Measurements from ENCODE around the gene CACNA2D3. TPM values are rescaled to one million over a fixed set of nuclear protein-coding genes. Genes with fewer than 3 reads are reported as not detected.

The CACNA2D3 gene
- polyA plus RNA-seq, 1 donor: 0.97 TPM

DNA sequence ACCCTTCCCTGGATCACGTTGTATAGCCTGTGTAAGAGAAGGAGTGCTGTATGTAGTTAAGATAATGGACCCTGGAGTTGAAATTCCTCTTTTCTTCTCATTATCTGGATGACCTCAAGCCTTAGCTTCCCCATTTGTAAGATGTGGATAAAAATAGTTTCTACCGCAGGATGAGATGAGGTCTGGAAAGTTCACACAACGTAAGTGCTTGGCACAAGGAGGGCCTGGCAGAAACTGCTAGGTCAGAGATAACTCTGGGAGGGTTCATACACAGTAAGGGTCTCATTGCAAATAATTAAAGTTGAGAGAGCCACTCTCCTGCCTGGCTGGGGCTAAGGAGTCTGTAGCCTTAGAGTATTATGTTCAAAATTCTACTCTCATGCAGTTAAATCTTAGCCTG, 591.1 kb downstream of the CACNA2D3 start:
- H3K4me1 ChIP-seq (ENCODE audit: control insufficient read depth, insufficient read depth, low read length): no peaks in the 10 kb centered on the region
- H3K4me3 ChIP-seq (ENCODE audit: low read length): no peak overlapping the region
- H3K9me3 ChIP-seq (ENCODE audit: control insufficient read depth, low read depth, low read length): no peaks in the 10 kb centered on the region
- no peaks in the 10 kb centered on the region for H3K36me3 ChIP-seq (ENCODE audit: control insufficient read depth, insufficient read depth, low read length)
- no peak for DNase-seq
- 74% methylated on average over 3 of the region's 3 CpGs for WGBS (ENCODE audit: insufficient coverage, low lambda C conversion rate)
- H3K27ac ChIP-seq (ENCODE audit: low read length): no peak overlapping the region
- H3K27me3 ChIP-seq (ENCODE audit: control insufficient read depth, insufficient read depth, low read length): no peaks in the 10 kb centered on the region

DNA sequence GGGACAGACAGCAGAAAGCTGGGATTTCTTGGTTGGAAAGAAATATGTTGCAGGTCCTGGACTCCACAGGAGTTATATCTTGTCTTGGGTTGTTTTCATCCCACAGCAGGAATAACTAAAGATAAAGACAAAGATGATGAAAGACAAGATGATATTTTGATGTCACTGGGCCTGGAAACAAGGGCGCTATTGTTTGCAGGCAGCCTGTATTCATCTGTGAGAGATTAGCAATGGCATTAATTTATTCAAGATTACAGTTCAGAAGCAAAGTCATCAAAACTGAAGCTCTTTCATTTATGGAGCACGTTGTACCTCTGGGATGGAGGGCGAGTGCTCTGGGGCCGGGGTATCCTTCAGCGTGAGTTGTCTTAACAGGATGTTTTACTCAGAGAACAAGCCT, 591.7 kb downstream of the CACNA2D3 start:
- no peak for DNase-seq
- H3K27me3 ChIP-seq (ENCODE audit: control insufficient read depth, insufficient read depth, low read length): no peaks in the 10 kb centered on the region
- H3K9me3 ChIP-seq (ENCODE audit: control insufficient read depth, low read depth, low read length): no peaks in the 10 kb centered on the region
- H3K27ac ChIP-seq (ENCODE audit: low read length): no peak overlapping the region
- no CpG with 5 or more reads among the region's 5 CpGs for WGBS (ENCODE audit: insufficient coverage, low lambda C conversion rate)
- H3K36me3 ChIP-seq (ENCODE audit: control insufficient read depth, insufficient read depth, low read length): no peaks in the 10 kb centered on the region
- no peaks in the 10 kb centered on the region for H3K4me1 ChIP-seq (ENCODE audit: control insufficient read depth, insufficient read depth, low read length)
- no peak overlapping the region for H3K4me3 ChIP-seq (ENCODE audit: low read length)

DNA sequence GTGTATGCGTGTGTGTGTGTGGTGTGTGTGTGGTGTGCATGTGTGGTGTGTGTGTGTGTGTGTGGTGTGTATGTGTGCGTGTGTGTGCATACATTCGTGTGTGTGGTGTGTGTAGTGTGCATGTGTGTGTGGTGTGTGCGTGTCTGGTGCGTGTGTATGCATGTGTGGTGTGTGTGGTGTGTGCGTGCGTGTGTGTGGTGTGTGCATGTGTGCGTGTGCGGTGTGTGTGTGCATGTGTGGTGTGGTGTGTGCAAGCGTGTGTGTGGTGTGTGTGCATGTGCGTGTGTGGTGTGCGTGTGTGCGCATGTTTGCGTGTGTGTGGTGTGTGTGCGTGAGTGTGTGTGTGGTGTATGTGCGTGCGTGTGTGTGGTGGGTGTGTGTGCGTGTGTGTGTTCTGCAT, 595.2 kb downstream of the CACNA2D3 start:
- no peak overlapping the region for H3K27ac ChIP-seq (ENCODE audit: low read length)
- H3K4me1 ChIP-seq (ENCODE audit: control insufficient read depth, insufficient read depth, low read length): no peaks in the 10 kb centered on the region
- H3K4me3 ChIP-seq (ENCODE audit: low read length): no peak overlapping the region
- no peak for DNase-seq
- no peaks in the 10 kb centered on the region for H3K9me3 ChIP-seq (ENCODE audit: control insufficient read depth, low read depth, low read length)
- WGBS (ENCODE audit: insufficient coverage, low lambda C conversion rate): no CpG with 5 or more reads among the region's 18 CpGs
- no peaks in the 10 kb centered on the region for H3K36me3 ChIP-seq (ENCODE audit: control insufficient read depth, insufficient read depth, low read length)
- no peaks in the 10 kb centered on the region for H3K27me3 ChIP-seq (ENCODE audit: control insufficient read depth, insufficient read depth, low read length)

DNA sequence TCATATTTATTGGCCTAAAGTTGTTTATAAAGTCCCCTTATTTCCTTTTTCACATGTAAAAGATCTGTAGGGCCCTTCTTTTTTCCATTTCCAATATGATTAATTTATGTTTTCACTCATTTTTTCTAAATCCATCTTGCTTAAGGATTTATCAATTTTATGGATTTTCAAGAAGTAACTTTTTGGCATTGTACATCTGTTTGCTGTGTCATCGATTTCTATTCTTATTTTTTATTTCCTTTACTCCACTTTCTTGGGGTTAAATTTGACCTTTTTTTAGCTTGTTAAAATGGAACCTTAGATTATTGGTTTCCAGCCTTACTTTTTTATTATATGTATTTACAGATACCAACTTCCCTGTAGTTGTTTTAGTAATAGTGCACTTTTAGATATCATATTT, 597.6 kb downstream of the CACNA2D3 start:
- no peaks in the 10 kb centered on the region for H3K36me3 ChIP-seq (ENCODE audit: control insufficient read depth, insufficient read depth, low read length)
- H3K27me3 ChIP-seq (ENCODE audit: control insufficient read depth, insufficient read depth, low read length): no peaks in the 10 kb centered on the region
- DNase-seq: no peak
- H3K4me1 ChIP-seq (ENCODE audit: control insufficient read depth, insufficient read depth, low read length): no peaks in the 10 kb centered on the region
- no peaks in the 10 kb centered on the region for H3K9me3 ChIP-seq (ENCODE audit: control insufficient read depth, low read depth, low read length)
- no peak overlapping the region for H3K27ac ChIP-seq (ENCODE audit: low read length)
- no peak overlapping the region for H3K4me3 ChIP-seq (ENCODE audit: low read length)
- no CpG with 5 or more reads among the region's 1 CpG for WGBS (ENCODE audit: insufficient coverage, low lambda C conversion rate)

DNA sequence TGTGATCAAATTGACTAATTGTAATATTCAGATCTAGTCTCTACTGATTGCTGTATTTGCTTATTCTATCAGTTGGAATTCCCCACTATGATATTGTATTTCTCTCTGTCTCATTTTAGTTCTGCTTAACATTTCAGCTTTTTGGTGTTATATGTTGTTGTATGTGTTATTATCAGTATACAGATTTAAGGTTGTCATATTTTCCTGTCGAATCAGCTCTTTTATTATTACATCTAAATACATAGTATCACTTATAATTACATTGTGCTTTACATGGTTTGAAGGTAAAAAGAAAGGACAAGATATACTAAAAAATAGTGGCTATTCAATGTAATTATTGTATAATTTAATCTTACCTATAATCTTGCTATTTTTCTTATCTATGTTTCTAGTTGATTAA, 598.3 kb downstream of the CACNA2D3 start:
- Histone ChIP-seq H3K36me3 (ENCODE audit: control insufficient read depth, insufficient read depth, low read length) (no peaks in the 10 kb centered on the region), H3K4me3 (ENCODE audit: low read length) (no peak overlapping the region), H3K27ac (ENCODE audit: low read length) (no peak overlapping the region), H3K27me3 (ENCODE audit: control insufficient read depth, insufficient read depth, low read length) (no peaks in the 10 kb centered on the region), H3K9me3 (ENCODE audit: control insufficient read depth, low read depth, low read length) (no peaks in the 10 kb centered on the region), H3K4me1 (ENCODE audit: control insufficient read depth, insufficient read depth, low read length) (no peaks in the 10 kb centered on the region)
- 67% methylated on average over 1 of the region's 1 CpG for WGBS (ENCODE audit: insufficient coverage, low lambda C conversion rate)
- no peak for DNase-seq

DNA sequence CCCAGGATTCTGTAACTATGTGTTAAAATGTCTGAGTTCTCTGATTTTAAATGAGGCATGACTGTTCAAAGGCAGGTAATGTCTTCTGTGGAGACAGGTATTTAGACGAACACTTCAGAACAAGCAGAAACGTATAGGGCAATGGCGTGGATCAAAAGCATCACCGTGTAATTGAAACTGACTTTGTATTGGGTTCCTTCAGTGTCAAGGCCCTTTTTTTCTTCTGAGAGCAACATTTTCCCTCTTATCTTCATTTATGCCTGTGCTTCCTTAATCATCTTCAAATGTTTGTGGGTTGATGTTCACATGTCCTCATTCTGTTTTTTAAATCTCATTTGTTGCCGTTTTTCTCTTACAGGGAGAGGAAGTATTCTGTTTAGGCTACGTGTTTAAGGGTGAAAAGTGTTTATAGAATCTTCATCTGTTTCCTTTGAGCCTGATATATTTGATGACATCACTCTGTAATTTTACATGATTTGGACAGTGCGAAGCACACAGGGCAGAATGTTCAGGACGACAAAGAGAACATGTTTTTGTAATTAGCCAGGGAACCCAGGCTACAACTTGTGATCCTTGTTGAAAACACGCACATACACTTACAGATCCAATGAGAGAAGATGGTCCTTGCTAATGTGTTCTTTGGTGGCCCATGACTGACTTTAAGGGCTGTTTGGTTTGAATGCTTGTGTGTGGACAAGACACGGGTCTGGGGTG, 609.5 kb downstream of the CACNA2D3 start:
- Histone ChIP-seq H3K4me1 (ENCODE audit: control insufficient read depth, insufficient read depth, low read length) (no peaks in the 10 kb centered on the region), H3K27me3 (ENCODE audit: control insufficient read depth, insufficient read depth, low read length) (no peaks in the 10 kb centered on the region), H3K4me3 (ENCODE audit: low read length) (no peak overlapping the region), H3K36me3 (ENCODE audit: control insufficient read depth, insufficient read depth, low read length) (no peaks in the 10 kb centered on the region), H3K27ac (ENCODE audit: low read length) (no peak overlapping the region), H3K9me3 (ENCODE audit: control insufficient read depth, low read depth, low read length) (no peaks in the 10 kb centered on the region)
- no peak for DNase-seq
- WGBS (ENCODE audit: insufficient coverage, low lambda C conversion rate): 100% methylated on average over 1 of the region's 10 CpGs

DNA sequence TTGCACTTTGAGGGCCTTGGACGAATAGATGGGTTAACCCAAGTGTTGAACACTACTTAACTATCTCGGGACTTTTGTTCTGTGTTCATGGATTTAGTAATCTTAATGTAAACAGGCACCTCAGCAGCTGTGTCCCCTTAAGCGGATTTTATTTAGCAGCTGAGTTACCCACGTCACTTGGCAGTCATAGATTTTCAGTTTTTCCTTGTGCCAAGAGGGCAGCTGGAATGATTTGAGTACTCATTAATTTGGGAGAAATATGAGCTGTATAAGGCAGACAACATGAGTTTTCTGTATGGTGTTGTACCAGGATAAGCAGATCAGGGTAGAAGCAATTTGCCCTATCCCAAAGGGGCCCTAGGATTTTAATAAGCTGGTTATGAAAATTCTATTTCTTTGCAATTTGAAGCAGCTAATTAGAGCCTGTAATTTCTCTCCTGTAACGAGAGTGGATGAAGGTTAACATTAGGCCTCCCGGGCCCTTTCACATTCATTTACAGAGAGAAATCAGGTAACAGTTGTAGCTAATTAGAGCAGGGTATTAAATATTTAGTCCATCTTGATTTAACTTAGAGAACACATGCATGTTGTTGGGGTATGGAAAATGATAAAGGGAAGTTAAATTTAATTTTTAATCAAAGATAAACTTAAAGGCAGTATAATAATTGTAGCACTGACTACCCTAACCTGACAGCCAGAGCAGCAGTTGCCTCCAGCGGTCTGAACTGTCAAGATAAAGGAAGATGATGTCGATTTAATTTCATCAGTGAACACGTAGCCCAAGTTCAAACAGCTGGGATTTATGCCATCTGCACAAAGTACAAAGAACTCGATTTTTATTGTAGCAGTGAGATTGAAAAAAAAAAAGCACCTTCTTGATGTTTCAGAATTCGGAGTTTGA, 611.0 kb downstream of the CACNA2D3 start:
- Histone ChIP-seq H3K4me3 (ENCODE audit: low read length) (no peak overlapping the region), H3K27me3 (ENCODE audit: control insufficient read depth, insufficient read depth, low read length) (no peaks in the 10 kb centered on the region), H3K36me3 (ENCODE audit: control insufficient read depth, insufficient read depth, low read length) (no peaks in the 10 kb centered on the region), H3K27ac (ENCODE audit: low read length) (no peak overlapping the region), H3K9me3 (ENCODE audit: control insufficient read depth, low read depth, low read length) (no peaks in the 10 kb centered on the region), H3K4me1 (ENCODE audit: control insufficient read depth, insufficient read depth, low read length) (no peaks in the 10 kb centered on the region)
- no peak for DNase-seq
- WGBS (ENCODE audit: insufficient coverage, low lambda C conversion rate): 79% methylated on average over 6 of the region's 11 CpGs

DNA sequence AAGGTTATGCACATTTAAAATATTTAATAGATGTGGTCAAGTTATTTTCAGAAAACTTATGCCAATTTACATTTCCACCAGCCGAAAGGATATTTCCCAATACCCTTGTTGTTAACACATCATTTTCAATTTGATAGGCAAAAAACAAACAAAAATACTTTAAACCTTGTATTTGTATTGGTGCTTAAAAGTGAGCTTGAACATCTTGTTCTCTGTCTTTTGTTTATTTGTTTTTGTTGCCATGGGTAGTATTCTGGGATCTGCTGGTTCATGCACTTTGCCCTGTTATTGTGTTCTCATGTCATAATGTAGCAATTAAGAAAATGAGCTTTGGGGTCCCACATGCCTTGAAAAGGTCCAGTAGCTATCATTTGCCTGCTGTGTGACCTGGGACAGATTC, 614.1 kb downstream of the CACNA2D3 start:
- H3K27ac ChIP-seq (ENCODE audit: low read length): no peak overlapping the region
- H3K9me3 ChIP-seq (ENCODE audit: control insufficient read depth, low read depth, low read length): no peaks in the 10 kb centered on the region
- H3K4me3 ChIP-seq (ENCODE audit: low read length): no peak overlapping the region
- no peak for DNase-seq
- no peaks in the 10 kb centered on the region for H3K4me1 ChIP-seq (ENCODE audit: control insufficient read depth, insufficient read depth, low read length)
- WGBS (ENCODE audit: insufficient coverage, low lambda C conversion rate): 70% methylated on average over 1 of the region's 1 CpG
- no peaks in the 10 kb centered on the region for H3K27me3 ChIP-seq (ENCODE audit: control insufficient read depth, insufficient read depth, low read length)
- H3K36me3 ChIP-seq (ENCODE audit: control insufficient read depth, insufficient read depth, low read length): no peaks in the 10 kb centered on the region

DNA sequence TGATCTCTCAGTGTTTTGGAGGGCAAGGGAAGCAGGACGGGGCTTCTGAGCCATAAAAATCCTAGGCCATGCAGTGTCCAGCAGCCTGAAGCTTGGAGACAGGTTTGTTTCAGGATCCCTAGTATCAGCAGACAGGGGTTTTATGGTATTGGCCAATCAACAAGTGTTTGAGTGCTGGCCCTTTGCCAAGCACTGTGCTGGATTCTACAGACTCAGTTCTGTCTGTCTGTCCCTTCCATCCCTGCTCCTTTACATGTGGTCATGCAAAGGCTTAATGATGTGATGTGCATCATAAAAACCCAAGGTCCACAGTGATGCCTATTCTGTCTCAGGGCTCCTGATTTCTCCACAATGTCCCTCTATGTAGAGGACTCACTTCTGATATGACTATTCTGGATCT, 621.4 kb downstream of the CACNA2D3 start:
- Histone ChIP-seq H3K27ac (ENCODE audit: low read length) (no peak overlapping the region), H3K4me3 (ENCODE audit: low read length) (no peak overlapping the region), H3K9me3 (ENCODE audit: control insufficient read depth, low read depth, low read length) (no peaks in the 10 kb centered on the region), H3K4me1 (ENCODE audit: control insufficient read depth, insufficient read depth, low read length) (no peaks in the 10 kb centered on the region), H3K36me3 (ENCODE audit: control insufficient read depth, insufficient read depth, low read length) (no peaks in the 10 kb centered on the region), H3K27me3 (ENCODE audit: control insufficient read depth, insufficient read depth, low read length) (no peaks in the 10 kb centered on the region)
- WGBS (ENCODE audit: insufficient coverage, low lambda C conversion rate): no CpG with 5 or more reads among the region's 1 CpG
- DNase-seq: no peak

DNA sequence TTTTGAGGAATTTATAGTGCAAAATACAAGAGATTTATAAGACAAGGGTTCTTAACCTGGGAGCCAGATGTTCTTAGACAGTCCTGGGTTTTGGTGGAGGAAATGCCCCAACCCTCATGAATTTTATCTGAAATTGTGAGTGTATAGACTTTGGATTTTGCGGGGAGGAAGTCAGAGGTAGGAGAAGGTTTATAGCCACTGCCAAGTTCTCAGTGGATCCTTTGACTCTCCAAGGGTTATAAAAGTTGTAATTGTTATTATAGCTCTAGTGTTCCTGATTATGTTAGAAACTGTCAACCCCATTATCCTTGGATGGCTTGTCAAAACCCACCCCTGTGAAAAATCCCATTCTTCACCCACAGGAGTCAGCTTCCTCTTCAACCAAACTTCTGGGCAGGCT, 621.9 kb downstream of the CACNA2D3 start:
- no peak overlapping the region for H3K4me3 ChIP-seq (ENCODE audit: low read length)
- WGBS (ENCODE audit: insufficient coverage, low lambda C conversion rate): no CpG with 5 or more reads among the region's 1 CpG
- no peaks in the 10 kb centered on the region for H3K36me3 ChIP-seq (ENCODE audit: control insufficient read depth, insufficient read depth, low read length)
- no peaks in the 10 kb centered on the region for H3K27me3 ChIP-seq (ENCODE audit: control insufficient read depth, insufficient read depth, low read length)
- DNase-seq: no peak
- no peaks in the 10 kb centered on the region for H3K9me3 ChIP-seq (ENCODE audit: control insufficient read depth, low read depth, low read length)
- H3K4me1 ChIP-seq (ENCODE audit: control insufficient read depth, insufficient read depth, low read length): no peaks in the 10 kb centered on the region
- H3K27ac ChIP-seq (ENCODE audit: low read length): no peak overlapping the region
